ENCODE data around the gene SSH2. TPM values are rescaled to one million over a fixed set of nuclear protein-coding genes. Genes with fewer than 3 reads are reported as not detected.

Gene SSH2
- total and polyA plus RNA-seq, 2 of the 13 experiments (the other 11 are each of a cell fraction or from before 2014, with no cell fraction given): 6.0 to 6.4 TPM

DNA sequence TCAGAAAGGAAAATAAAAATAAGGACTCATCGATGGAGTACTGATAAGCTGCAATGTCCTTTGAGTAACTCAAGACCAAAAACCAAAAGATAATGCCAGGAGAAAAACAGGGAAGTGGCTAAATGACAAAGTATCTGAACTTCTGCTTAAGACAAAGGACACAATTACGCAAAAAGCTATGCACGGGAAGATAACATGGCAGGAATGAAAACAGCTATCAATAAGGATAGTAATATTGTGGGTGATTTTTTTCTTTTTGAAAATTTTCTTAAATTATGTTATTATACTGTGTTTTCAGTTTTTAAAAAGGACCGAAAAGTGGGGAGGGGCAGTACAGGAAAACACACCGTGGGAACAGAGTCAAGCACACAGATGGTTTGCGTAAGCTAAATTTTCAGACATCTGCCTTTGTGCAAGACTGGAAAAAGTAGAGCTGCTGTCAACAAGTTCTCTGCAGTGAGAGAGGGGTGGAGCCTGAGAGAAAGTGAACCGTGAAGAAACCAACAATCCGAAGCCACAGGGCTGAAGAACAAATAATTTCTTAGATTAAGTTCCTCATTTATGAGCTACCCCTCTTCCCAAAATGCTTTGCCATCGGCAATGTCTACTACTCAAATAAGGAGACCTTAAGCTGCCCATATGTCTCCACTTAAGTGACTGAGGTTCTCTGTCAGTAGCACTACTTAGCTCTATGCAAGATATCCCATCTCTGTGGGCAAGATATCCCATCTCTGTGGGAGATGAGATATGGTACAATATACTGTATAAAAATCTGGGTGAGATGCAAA lies 207.4 kb downstream of the SSH2 start:
- intact Hi-C loops (cut with micrococcal nuclease; ENCODE audit: unreplicated experiment): no loop called here
- ChIA-PET POLR2A (no interaction called here), CTCF (ENCODE audit: low intra/inter-chr PET ratio, low total read pairs) (no interaction called here)
- Histone ChIP-seq H3K36me3 (replicated peaks in 1 of 2; ENCODE audit: control insufficient read depth in 1 of 2, insufficient read depth in 2 of 2, low read length in 2 of 2) (no peaks in the 10 kb centered on the region), H4K20me1 (ENCODE audit: insufficient read depth, low read length) (no peaks in the 10 kb centered on the region), H3K4me1 (ENCODE audit: insufficient read depth, low read length) (peaks cover 24% of the 10 kb centered on the region), H3K27ac (ENCODE audit: extremely low read length, insufficient read depth, low read length) (no peak overlapping the region), H3K27me3 (ENCODE audit: control insufficient read depth in 1 of 2, insufficient read depth in 2 of 2, low read length in 2 of 2) (no peaks in the 10 kb centered on the region; a peak in 1 of 5 replicates), H3K79me2 (ENCODE audit: insufficient read depth, low read length) (no peaks in the 10 kb centered on the region), H3K9ac (ENCODE audit: insufficient read depth, low read depth, low read length) (no peak overlapping the region), H3K4me3 (replicated peaks in 1 of 3; ENCODE audit: insufficient read depth in 1 of 3, low read depth in 2 of 3, low read length in 3 of 3) (no peak overlapping the region), H3K4me2 (ENCODE audit: low read depth, low read length) (no peak overlapping the region), H2AFZ (ENCODE audit: low read length) (no peak overlapping the region), H3K9me3 (ENCODE audit: low read length) (no peaks in the 10 kb centered on the region)
- DNase-seq (ENCODE audit: low spot score) (no peak), FAIRE-seq (peak; percentile 8), ATAC-seq (no peak)
- WGBS (ENCODE audit: low lambda C conversion rate): 71% methylated on average over 9 of the region's 9 CpGs
- in situ Hi-C loops (cut with HindIII; ENCODE audit: extremely low pct_ligation_motif_present, low pct_unique_long_range_greater_than_20kb): no loop called here
- TF ChIP-seq ZNF570 (CRISPR knock-in tag; IDR thresholded peaks at IDR 0.05; ENCODE audit: borderline replicate concordance): no peak
- no peak for TF ChIP-seq HIVEP1 (CRISPR knock-in tag; IDR thresholded peaks at IDR 0.05)
- no TSS peak for BruUV-seq (replicated peaks)

DNA sequence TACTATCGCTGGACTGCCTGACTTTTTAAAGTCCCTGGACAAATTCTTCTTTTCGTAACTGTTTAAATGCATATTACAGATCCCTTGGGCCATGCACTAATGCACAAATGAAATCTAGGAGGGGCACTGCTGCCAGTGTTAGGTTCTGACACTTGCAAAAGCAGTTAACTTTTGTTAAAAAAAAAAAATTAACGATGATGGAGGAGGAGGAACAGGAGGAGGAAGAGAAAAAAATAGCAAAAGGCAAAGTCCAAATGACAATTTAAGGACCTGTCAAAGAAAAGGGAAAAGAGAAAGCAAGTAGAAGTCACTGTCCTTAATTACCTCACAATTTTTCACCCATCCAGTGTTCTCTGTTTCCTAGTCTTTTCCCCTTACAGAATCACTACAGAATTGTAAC lies 209.5 kb downstream of the SSH2 start:
- in situ Hi-C loops (cut with HindIII; ENCODE audit: extremely low pct_ligation_motif_present, low pct_unique_long_range_greater_than_20kb) (no loop called here), intact Hi-C loops (cut with micrococcal nuclease; ENCODE audit: unreplicated experiment) (no loop called here)
- 70% methylated on average over 3 of the region's 3 CpGs for WGBS (ENCODE audit: low lambda C conversion rate)
- Histone ChIP-seq H3K9me3 (ENCODE audit: low read length) (no peaks in the 10 kb centered on the region), H3K4me3 (replicated peaks in 1 of 3; ENCODE audit: insufficient read depth in 1 of 3, low read depth in 2 of 3, low read length in 3 of 3) (no peak overlapping the region), H2AFZ (ENCODE audit: low read length) (no peak overlapping the region), H4K20me1 (ENCODE audit: insufficient read depth, low read length) (no peaks in the 10 kb centered on the region), H3K79me2 (ENCODE audit: insufficient read depth, low read length) (no peaks in the 10 kb centered on the region), H3K9ac (ENCODE audit: insufficient read depth, low read depth, low read length) (no peak overlapping the region), H3K36me3 (replicated peaks in 1 of 2; ENCODE audit: control insufficient read depth in 1 of 2, insufficient read depth in 2 of 2, low read length in 2 of 2) (no peaks in the 10 kb centered on the region), H3K27me3 (ENCODE audit: control insufficient read depth in 1 of 2, insufficient read depth in 2 of 2, low read length in 2 of 2) (no peaks in the 10 kb centered on the region; a peak in 1 of 5 replicates), H3K4me1 (ENCODE audit: insufficient read depth, low read length) (peaks cover 13% of the 10 kb centered on the region), H3K27ac (ENCODE audit: extremely low read length, insufficient read depth, low read length) (no peak overlapping the region), H3K4me2 (ENCODE audit: low read depth, low read length) (no peak overlapping the region)
- CTCF ChIA-PET (ENCODE audit: low intra/inter-chr PET ratio, low total read pairs): no interaction called here
- FAIRE-seq: no peak
- no peak for DNase-seq (ENCODE audit: low spot score)
- no TSS peak for BruUV-seq (replicated peaks)
- POLR2A ChIA-PET: no interaction called here
- ATAC-seq: no peak
- TF ChIP-seq ZNF788 (CRISPR knock-in tag; IDR thresholded peaks at IDR 0.05; ENCODE audit: borderline replicate concordance): no peak
- no peak for TF ChIP-seq ARNT2 (CRISPR knock-in tag; IDR thresholded peaks at IDR 0.05; ENCODE audit: low read depth)
- no peak for TF ChIP-seq ZNF564 (CRISPR knock-in tag; IDR thresholded peaks at IDR 0.05)
- TF ChIP-seq ZNF550 (CRISPR knock-in tag; IDR thresholded peaks at IDR 0.05; ENCODE audit: borderline replicate concordance): no peak
- no peak for TF ChIP-seq ZNF569 (CRISPR knock-in tag; IDR thresholded peaks at IDR 0.05; ENCODE audit: borderline replicate concordance)
- TF ChIP-seq POLR2A (IDR thresholded peaks at IDR 0.05; ENCODE audit: insufficient read depth in 1 of 2, low read depth in 2 of 2, low read length in 2 of 2): no peak
- no peak for TF ChIP-seq TBX2 (CRISPR knock-in tag; IDR thresholded peaks at IDR 0.05; ENCODE audit: borderline replicate concordance)
- TF ChIP-seq XBP1 (CRISPR knock-in tag; IDR thresholded peaks at IDR 0.05): no peak
- TF ChIP-seq, protein P1, sequence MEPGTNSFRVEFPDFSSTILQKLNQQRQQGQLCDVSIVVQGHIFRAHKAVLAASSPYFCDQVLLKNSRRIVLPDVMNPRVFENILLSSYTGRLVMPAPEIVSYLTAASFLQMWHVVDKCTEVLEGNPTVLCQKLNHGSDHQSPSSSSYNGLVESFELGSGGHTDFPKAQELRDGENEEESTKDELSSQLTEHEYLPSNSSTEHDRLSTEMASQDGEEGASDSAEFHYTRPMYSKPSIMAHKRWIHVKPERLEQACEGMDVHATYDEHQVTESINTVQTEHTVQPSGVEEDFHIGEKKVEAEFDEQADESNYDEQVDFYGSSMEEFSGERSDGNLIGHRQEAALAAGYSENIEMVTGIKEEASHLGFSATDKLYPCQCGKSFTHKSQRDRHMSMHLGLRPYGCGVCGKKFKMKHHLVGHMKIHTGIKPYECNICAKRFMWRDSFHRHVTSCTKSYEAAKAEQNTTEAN (CRISPR knock-in tag; conservative IDR thresholded peaks at IDR 0.05): no peak
- TF ChIP-seq BRCA1 (CRISPR knock-in tag; IDR thresholded peaks at IDR 0.05): no peak
- no peak for TF ChIP-seq ZFP36L2 (CRISPR knock-in tag; IDR thresholded peaks at IDR 0.05)

Data from HepG2 (cell line).